Central memory CD4-positive, alpha-beta T cell (primary cell): ENCODE results near the gene FADD.
"Not testable (repeated sequence)": the region's sequence is repeated elsewhere in the genome, so short reads cannot be mapped to it uniquely, and the experiment has no call there.

ENCODE experiments used
- DNase-seq: peaks from one replicate; pipeline ENCODE4 v3.0.0; 2022

The FADD gene

GRCh38 chr11:70205049-70205725 is 2.1 kb downstream of the FADD start:
- no peak for DNase-seq

GRCh38 chr11:70205766-70206165 is 2.7 kb downstream of the FADD start:
- DNase-seq: peak; percentile 26

- DNase-seq: no peak
Measured at GRCh38 chr11:70206226-70206981, 3.3 kb downstream of the FADD start.

- DNase-seq: no peak
Measured at GRCh38 chr11:70206982-70207376, 3.9 kb downstream of the FADD start.

GRCh38 chr11:70207531-70208131 is 4.5 kb downstream of the FADD start:
- no peak for DNase-seq

- no peak for DNase-seq
Measured at GRCh38 chr11:70209391-70209912, 6.4 kb downstream of the FADD start.

- DNase-seq: no peak
Measured at GRCh38 chr11:70210051-70210501, 7.0 kb downstream of the FADD start.

- no peak for DNase-seq
Measured at GRCh38 chr11:70210530-70210929, 7.4 kb downstream of the FADD start.

- no peak for DNase-seq
Measured at GRCh38 chr11:70212227-70212811, 9.2 kb downstream of the FADD start.

- DNase-seq: not testable (repeated sequence)
Measured at GRCh38 chr11:70217388-70217787, 14.3 kb downstream of the FADD start.

- not testable (repeated sequence) for DNase-seq
Measured at GRCh38 chr11:70218076-70218475, 15.0 kb downstream of the FADD start.

GRCh38 chr11:70220136-70220535 is 17.0 kb downstream of the FADD start:
- DNase-seq: no peak

GRCh38 chr11:70220920-70221319 is 17.8 kb downstream of the FADD start:
- no peak for DNase-seq

- DNase-seq: no peak
Measured at GRCh38 chr11:70225681-70226177, 22.6 kb downstream of the FADD start.

GRCh38 chr11:70226183-70226582 is 23.1 kb downstream of the FADD start:
- DNase-seq: no peak

- DNase-seq: no peak
Measured at GRCh38 chr11:70226967-70227366, 23.9 kb downstream of the FADD start.

GRCh38 chr11:70229737-70230136 is 26.6 kb downstream of the FADD start:
- no peak for DNase-seq

GRCh38 chr11:70230151-70230839 is 27.2 kb downstream of the FADD start:
- no peak for DNase-seq

GRCh38 chr11:70230840-70231710 is 28.0 kb downstream of the FADD start:
- DNase-seq: no peak

GRCh38 chr11:70233034-70233433 is 29.9 kb downstream of the FADD start:
- DNase-seq: no peak

GRCh38 chr11:70233511-70233934 is 30.4 kb downstream of the FADD start:
- no peak for DNase-seq
